Activated CD4-positive, alpha-beta T cell treated with anti-CD3 and anti-CD28 coated beads, Interleukin-2, amount 10 ng/mL, durations not matched to agents 24 days and 14 days (primary cell): ENCODE measurements around the gene KCNS1. TPM values are rescaled to one million over a fixed set of nuclear protein-coding genes. Genes with fewer than 3 reads are reported as not detected.
A peak's percentile ranks its signal among the peaks of the same experiment; 100 is the strongest.

Experiments used
- DNase-seq: peaks from one replicate; pipeline ENCODE4 v3.0.0; 2022
- H3K27ac Mint-ChIP-seq: one replicate; pipeline ENCODE4 v1.8.0; 2022; ENCODE audit warnings: mild to moderate bottlenecking, mixed read lengths
- H3K27me3 Mint-ChIP-seq: one replicate; pipeline ENCODE4 v1.8.0; 2022; ENCODE audit warnings: mixed read lengths
- H3K36me3 Mint-ChIP-seq: one replicate; pipeline ENCODE4 v1.8.0; 2022; ENCODE audit warnings: low read depth, mild to moderate bottlenecking, mixed read lengths
- H3K4me1 Mint-ChIP-seq: one replicate; pipeline ENCODE4 v1.8.0; 2021; ENCODE audit warnings: mixed read lengths
- H3K4me3 Mint-ChIP-seq: one replicate; pipeline ENCODE4 v1.8.0; 2022; ENCODE audit warnings: mild to moderate bottlenecking, moderate library complexity, mixed read lengths
- H3K9me3 Mint-ChIP-seq: one replicate; pipeline ENCODE4 v1.8.0; 2021; ENCODE audit warnings: mixed read lengths
- intact Hi-C: fragments of 100-400 bp; cut with micrococcal nuclease; formaldehyde crosslinking; loops from one replicate; pipeline ENCODE4 v1.15.1; 2023
- total RNA-seq: library from RNA; stranded (reverse); gene quantifications from 2 replicates; pipeline ENCODE4 v1.2.3, GENCODE V29; 2022

Gene KCNS1
- total RNA-seq, 1 donor from 2014 or later, result 0.30 TPM

- no peak overlapping the region for H3K4me3 Mint-ChIP-seq
- H3K27me3 Mint-ChIP-seq, result no peaks in the 10 kb centered on the region
- DNase-seq, result no peak
- H3K9me3 Mint-ChIP-seq, result no peaks in the 10 kb centered on the region
- peak overlapping the region; percentile 65 for H3K27ac Mint-ChIP-seq
- intact Hi-C loops, result no loop called here
- peaks cover 41% of the 10 kb centered on the region for H3K36me3 Mint-ChIP-seq
- H3K4me1 Mint-ChIP-seq, result peaks cover 30% of the 10 kb centered on the region
Measured at GRCh38 chr20:45059022-45059728, 41.8 kb downstream of the KCNS1 start.

GRCh38 chr20:45058168-45058850 lies 42.6 kb downstream of the KCNS1 start:
- no peak overlapping the region for H3K4me3 Mint-ChIP-seq
- peaks cover 34% of the 10 kb centered on the region for H3K4me1 Mint-ChIP-seq
- H3K27ac Mint-ChIP-seq, result peak overlapping the region; percentile 37
- peaks cover 46% of the 10 kb centered on the region for H3K36me3 Mint-ChIP-seq
- DNase-seq, result no peak
- no peaks in the 10 kb centered on the region for H3K9me3 Mint-ChIP-seq
- H3K27me3 Mint-ChIP-seq, result no peaks in the 10 kb centered on the region
- intact Hi-C loops, result no loop called here

GRCh38 chr20:45056473-45057173 lies 44.3 kb downstream of the KCNS1 start:
- Mint-ChIP-seq H3K27me3 (no peaks in the 10 kb centered on the region), H3K27ac (no peak overlapping the region), H3K4me1 (peaks cover 50% of the 10 kb centered on the region), H3K9me3 (no peaks in the 10 kb centered on the region), H3K36me3 (peaks cover 46% of the 10 kb centered on the region), H3K4me3 (no peak overlapping the region)
- intact Hi-C loops, result no loop called here
- no peak for DNase-seq

GRCh38 chr20:45055056-45055455 lies 45.9 kb downstream of the KCNS1 start:
- Mint-ChIP-seq H3K4me3 (no peak overlapping the region), H3K27ac (no peak overlapping the region), H3K9me3 (no peaks in the 10 kb centered on the region), H3K36me3 (peaks cover 44% of the 10 kb centered on the region), H3K27me3 (no peaks in the 10 kb centered on the region), H3K4me1 (peaks cover 49% of the 10 kb centered on the region)
- no peak for DNase-seq
- intact Hi-C loops, result no loop called here

- no peak for DNase-seq
- intact Hi-C loops, result no loop called here
- H3K4me1 Mint-ChIP-seq, result peaks cover 59% of the 10 kb centered on the region
- H3K36me3 Mint-ChIP-seq, result peaks cover 45% of the 10 kb centered on the region
- no peaks in the 10 kb centered on the region for H3K9me3 Mint-ChIP-seq
- peak overlapping the region; percentile 85 for H3K27ac Mint-ChIP-seq
- H3K27me3 Mint-ChIP-seq, result no peaks in the 10 kb centered on the region
- H3K4me3 Mint-ChIP-seq, result peak overlapping the region; percentile 45
Measured at GRCh38 chr20:45053430-45054351, 47.2 kb downstream of the KCNS1 start.

GRCh38 chr20:45052698-45053429 lies 48.1 kb downstream of the KCNS1 start:
- peak; percentile 74 for DNase-seq
- Mint-ChIP-seq H3K36me3 (peaks cover 46% of the 10 kb centered on the region), H3K4me3 (peak overlapping the region; percentile 45)

GRCh38 chr20:45051204-45052060 lies 49.5 kb downstream of the KCNS1 start:
- Mint-ChIP-seq H3K9me3 (no peaks in the 10 kb centered on the region), H3K36me3 (peaks cover 46% of the 10 kb centered on the region), H3K4me1 (peaks cover 57% of the 10 kb centered on the region), H3K4me3 (peak overlapping the region; percentile 26), H3K27ac (peak overlapping the region; percentile 35), H3K27me3 (no peaks in the 10 kb centered on the region)
- DNase-seq, result no peak
- intact Hi-C loops, result loop anchor here (2.0 kb wide), 1 partner anchor 13 kb away; no protein-coding TSS in a partner anchor

More at GRCh38 chr20:45052698-45053429, 48.1 kb downstream of the KCNS1 start:
- peaks cover 57% of the 10 kb centered on the region for H3K4me1 Mint-ChIP-seq
- H3K27ac Mint-ChIP-seq, result peak overlapping the region; percentile 85
- no peaks in the 10 kb centered on the region for H3K27me3 Mint-ChIP-seq
- intact Hi-C loops, result no loop called here
- H3K9me3 Mint-ChIP-seq, result no peaks in the 10 kb centered on the region

GRCh38 chr20:45049904-45050471 lies 50.9 kb downstream of the KCNS1 start:
- intact Hi-C loops, result loop anchor here (2.0 kb wide), 1 partner anchor 15 kb away; no protein-coding TSS in a partner anchor
- DNase-seq, result peak; percentile 69
- Mint-ChIP-seq H3K27ac (peak overlapping the region; percentile 86), H3K9me3 (no peaks in the 10 kb centered on the region), H3K27me3 (no peaks in the 10 kb centered on the region), H3K4me3 (peak overlapping the region; percentile 66), H3K4me1 (peaks cover 49% of the 10 kb centered on the region), H3K36me3 (peaks cover 37% of the 10 kb centered on the region)

- intact Hi-C loops, result no loop called here
- Mint-ChIP-seq H3K27ac (peak overlapping the region; percentile 86), H3K27me3 (no peaks in the 10 kb centered on the region), H3K9me3 (no peaks in the 10 kb centered on the region), H3K4me1 (peaks cover 47% of the 10 kb centered on the region), H3K36me3 (peaks cover 34% of the 10 kb centered on the region), H3K4me3 (peak overlapping the region; percentile 66)
- DNase-seq, result no peak
Measured at GRCh38 chr20:45049438-45049837, 51.5 kb downstream of the KCNS1 start.

GRCh38 chr20:45047581-45048119 lies 53.3 kb downstream of the KCNS1 start:
- no peak overlapping the region for H3K27ac Mint-ChIP-seq
- H3K9me3 Mint-ChIP-seq, result no peaks in the 10 kb centered on the region
- H3K4me3 Mint-ChIP-seq, result no peak overlapping the region
- intact Hi-C loops, result no loop called here
- H3K4me1 Mint-ChIP-seq, result peaks cover 39% of the 10 kb centered on the region
- no peak for DNase-seq
- H3K36me3 Mint-ChIP-seq, result peaks cover 36% of the 10 kb centered on the region
- H3K27me3 Mint-ChIP-seq, result no peaks in the 10 kb centered on the region

- intact Hi-C loops, result loop anchor here (1.0 to 2.0 kb wide), 2 partner anchors 52 to 246 kb away; no protein-coding TSS in a partner anchor
- Mint-ChIP-seq H3K4me3 (no peak overlapping the region), H3K27ac (peak overlapping the region; percentile 65), H3K36me3 (peaks cover 40% of the 10 kb centered on the region), H3K27me3 (no peaks in the 10 kb centered on the region), H3K9me3 (no peaks in the 10 kb centered on the region), H3K4me1 (peaks cover 39% of the 10 kb centered on the region)
- DNase-seq, result no peak
Measured at GRCh38 chr20:45044601-45045000, 56.3 kb downstream of the KCNS1 start.
